H1 (cell line): ENCODE results near the gene CEP128. TPM values are rescaled to one million over a fixed set of nuclear protein-coding genes. Genes with fewer than 3 reads are reported as not detected.

Experiments
- JUN ChIP-seq: IDR thresholded peaks from 2 replicates; pipeline ENCODE4 v1.6.1; 2011; ENCODE audit warnings: low read depth, mild to moderate bottlenecking, improper control_type of control experiment, low read length
- polyA plus RNA-seq, 7 experiments: library from polyadenylated mRNA; depleted of rRNA in 3 of 7; stranded (reverse) in 5 of 7; unstranded in 2 of 7; fragments of >200 nt in 5 of 7; fragments of 200-250 nt in 2 of 7; gene quantifications; 1 replicate in 5 of 7; 2 replicates in 1 of 7; 4 replicates in 1 of 7; pipeline versions ENCODE4 v1.2.1 to v1.2.3, GENCODE V29; 2011 to 2013; ENCODE audit warnings: missing spikeins in 2 of 7, mixed read lengths in 2 of 7
- total RNA-seq: library from RNA; stranded (reverse); fragmentation: NEBNext Ultra II Directional; extraction: Animal tissue kit (Norgen Biotek cat#: 25700); gene quantifications from 2 replicates; pipeline ENCODE4 v1.2.1, GENCODE V29; 2021
- TF ChIP-seq, protein P1 (sequence below): IDR thresholded peaks from 2 replicates; pipeline ENCODE4 v1.6.1; 2012; ENCODE audit warnings: inconsistent platforms

Gene CEP128
- total and polyA plus RNA-seq, 2 of the 8 experiments (the other 6 are each of a cell fraction or from before 2014, with no cell fraction given) = 1.9 to 17.0 TPM

DNA sequence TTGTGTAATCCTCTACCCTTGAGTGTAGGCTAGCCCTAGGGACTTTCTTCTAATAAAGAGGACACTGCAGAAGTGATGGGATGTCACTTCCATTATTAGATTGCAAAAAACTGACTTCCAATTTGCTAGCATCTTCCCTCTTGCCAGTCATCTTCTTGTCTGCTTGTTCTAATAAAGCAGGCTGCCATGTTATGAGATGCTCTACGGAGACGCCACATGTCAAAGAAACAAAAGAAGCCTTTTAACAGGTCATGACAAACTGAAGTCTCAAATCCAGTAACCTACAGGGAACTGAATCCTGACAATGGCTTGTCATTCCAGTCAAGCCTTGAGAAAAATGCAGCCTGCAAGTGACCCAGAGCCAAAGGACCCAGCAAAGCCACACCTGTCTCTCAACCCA lies 76.0 kb downstream of the CEP128 start (continued):
- TF ChIP-seq, protein P1, sequence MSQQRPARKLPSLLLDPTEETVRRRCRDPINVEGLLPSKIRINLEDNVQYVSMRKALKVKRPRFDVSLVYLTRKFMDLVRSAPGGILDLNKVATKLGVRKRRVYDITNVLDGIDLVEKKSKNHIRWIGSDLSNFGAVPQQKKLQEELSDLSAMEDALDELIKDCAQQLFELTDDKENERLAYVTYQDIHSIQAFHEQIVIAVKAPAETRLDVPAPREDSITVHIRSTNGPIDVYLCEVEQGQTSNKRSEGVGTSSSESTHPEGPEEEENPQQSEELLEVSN = no peak
- TF ChIP-seq JUN = no peak
